Forelimb muscle (tissue), 1 donor: ENCODE measurements around the gene UNC5A. TPM values are rescaled to one million over a fixed set of nuclear protein-coding genes. Genes with fewer than 3 reads are reported as not detected.

Experiments used
- DNase-seq: peaks from one replicate; pipeline ENCODE4 v3.0.0-alpha.2; 2013; ENCODE audit warnings: low read depth
- polyA plus RNA-seq: library from polyadenylated mRNA; unstranded; fragments of 120-200 nt; gene quantifications from one replicate; pipeline ENCODE4 v1.2.1, GENCODE V29; 2013; ENCODE audit not compliant: insufficient read length

UNC5A gene
- polyA plus RNA-seq, 1 donor: 1.7 TPM

DNA sequence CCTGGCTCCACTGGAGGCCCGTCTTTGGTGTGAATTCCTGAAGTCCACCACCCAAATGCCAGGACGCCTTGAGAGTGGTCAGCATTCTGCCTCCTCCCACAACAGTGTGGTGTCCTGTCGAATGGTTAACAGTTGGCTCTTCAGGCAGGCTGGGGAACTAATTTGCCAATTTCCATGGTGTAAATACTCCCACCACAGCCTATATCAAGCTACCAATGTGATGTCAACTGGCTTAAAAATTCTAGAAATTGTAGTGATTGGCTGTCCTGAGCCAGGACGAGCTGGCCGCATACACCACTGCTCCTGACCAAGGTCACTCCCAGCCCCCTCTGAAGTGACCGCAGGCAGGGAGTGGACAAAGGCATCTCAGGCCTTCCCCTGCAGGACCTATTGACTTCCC is 11.1 kb downstream of the UNC5A start:
- no peak for DNase-seq

DNA sequence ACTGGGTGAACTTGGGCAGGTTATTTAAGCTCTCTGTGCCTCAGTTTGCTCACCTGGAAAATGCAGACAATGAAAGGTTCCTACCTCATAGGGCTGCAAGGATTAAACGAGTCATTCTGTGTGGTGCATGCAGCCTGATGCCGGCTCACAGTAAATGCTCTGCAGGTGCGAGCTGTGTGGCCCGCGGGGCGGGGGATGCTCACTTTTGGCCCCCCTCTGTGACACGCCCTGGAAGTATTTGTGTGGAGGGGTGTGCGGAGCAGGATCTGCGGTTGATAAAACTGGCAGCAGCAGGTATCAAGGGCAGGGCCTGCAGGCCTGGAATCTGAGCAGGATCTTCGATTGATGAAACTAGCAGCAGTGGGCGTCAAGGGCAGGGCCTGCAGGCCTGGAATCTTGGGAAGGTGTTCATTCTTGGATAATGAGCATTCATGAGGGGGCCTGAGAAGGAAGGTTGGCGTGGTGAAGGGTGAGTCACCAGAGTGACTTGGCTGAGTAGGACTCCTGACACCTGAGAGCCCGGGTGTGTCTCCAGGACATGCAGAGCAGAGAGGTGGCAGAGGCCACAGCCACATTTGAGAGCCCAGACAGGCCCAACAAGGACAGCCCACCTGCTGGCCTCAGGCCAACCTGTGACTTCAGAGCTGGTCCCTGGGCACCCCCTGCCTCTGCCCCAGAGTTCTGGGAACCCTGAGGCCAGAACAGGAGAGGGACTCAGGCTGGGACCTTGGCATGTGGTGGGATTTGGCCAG is 11.9 kb downstream of the UNC5A start:
- no peak for DNase-seq

DNA sequence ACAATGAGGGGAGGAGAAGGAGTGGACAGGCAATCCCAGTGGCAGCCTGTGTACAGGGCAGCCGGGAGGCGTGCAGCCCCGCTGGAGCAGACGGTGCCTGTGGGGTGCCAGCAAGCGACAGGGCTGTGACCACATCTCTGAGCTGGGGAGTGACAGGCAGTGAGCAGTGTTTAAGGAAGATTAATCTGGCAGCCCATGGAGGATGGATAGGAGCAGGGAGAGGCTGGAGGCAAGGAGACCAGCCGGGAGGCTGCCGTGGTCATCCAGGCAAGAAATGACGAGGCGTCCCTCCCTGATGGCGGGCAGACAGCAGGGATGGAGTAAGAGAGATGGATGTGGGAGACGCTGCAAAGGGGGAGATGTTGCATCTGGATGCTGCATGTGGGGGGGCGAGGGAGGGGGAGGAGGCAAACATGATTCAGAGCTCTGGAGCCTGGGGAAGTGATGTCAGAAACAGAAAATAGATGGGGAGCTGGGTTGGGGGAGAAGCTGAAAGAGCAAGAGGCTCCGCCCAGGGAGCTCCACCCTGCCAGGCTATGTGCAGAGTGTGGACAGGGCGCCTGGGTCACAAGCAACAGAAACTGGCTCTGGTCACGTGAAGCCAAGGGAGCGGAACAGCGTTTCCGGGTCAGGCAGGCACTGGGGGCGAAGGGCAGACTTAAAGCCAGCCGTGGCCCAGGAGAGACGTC is 12.6 kb downstream of the UNC5A start:
- DNase-seq: no peak

DNA sequence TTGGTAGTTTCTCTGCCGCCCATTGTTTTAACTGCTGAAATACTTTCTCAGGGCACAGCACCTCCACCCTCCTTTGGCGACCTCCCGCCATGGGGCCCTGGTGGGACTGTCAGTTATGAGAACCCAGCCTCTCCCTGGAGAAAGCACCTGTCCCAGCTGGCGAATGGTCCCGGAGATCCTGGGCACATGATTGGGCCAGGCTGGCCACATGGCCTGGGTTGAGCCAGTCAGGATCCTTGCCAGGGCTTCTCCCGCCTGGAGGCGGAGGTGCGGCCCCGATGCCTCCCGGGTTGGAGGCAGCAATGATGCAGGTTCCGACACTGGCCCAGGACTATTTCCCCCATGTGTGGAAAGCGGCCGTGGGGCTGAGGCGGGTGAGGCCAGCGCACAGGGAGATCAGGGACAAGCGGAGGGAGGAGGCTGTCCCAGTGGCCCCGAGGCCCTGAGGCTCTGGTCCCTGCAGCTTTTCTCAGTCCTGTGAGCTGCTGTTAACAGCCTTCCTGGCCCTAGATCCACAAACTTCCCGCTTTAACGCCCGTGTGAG is 13.6 kb downstream of the UNC5A start:
- no peak for DNase-seq

DNA sequence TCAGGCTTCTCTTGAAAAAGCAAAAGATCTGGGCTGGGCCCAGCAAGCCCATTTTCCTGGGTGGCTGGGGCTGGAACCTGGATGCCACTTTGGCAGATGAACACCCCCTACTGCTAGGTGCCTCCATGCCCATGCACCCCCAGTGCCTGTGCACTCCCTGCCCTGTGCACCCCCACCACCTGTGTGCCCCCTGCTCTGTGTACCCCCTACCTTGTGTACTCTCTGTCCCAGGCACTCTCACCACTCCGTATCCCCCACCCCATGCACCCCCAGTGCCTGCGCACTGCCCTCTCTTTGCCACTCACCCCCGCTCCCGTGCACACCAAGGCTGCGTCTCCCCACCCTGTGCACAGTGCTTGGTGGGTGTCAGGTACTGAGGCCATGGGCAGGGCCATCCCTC is 14.2 kb downstream of the UNC5A start:
- no peak for DNase-seq

DNA sequence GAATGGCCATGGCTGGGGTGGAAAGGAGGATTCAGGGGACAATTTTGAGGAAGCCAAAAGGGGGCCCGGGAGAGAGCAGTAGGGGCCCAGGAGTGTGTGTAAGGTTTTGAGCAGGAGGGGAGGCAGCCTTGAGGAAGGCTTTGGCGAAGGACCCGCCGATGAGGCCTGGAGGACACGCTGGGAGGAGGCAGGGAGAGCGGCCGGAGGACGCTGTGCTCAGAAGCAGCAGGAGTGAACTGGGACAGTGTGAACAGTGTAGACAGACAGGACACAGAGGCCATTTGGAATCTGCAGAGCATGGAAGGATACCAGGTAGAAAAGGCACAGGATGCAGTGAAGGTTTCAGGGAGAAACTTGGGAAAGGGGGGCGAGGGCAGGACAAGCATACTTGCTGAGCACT is 14.9 kb downstream of the UNC5A start:
- DNase-seq: no peak

DNA sequence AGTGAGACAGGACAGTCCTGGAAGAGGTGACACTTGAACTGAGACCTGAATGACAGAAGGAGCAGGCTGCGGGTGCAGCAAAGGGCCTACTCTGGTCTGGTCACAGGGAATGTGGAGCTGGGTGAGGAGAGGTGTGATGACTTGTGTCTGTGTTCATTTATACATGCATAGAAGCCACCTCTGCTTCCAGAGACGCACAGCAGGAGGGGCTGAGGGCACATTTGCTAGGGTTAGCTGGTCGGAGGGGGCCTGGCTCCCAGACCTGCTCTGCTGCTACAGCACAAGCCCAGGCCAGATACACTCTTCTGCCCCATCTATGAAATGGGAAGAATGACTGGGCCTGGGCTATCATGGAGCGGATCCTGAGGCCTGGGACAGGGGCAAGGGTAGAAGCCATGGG is 15.6 kb downstream of the UNC5A start:
- DNase-seq: no peak

DNA sequence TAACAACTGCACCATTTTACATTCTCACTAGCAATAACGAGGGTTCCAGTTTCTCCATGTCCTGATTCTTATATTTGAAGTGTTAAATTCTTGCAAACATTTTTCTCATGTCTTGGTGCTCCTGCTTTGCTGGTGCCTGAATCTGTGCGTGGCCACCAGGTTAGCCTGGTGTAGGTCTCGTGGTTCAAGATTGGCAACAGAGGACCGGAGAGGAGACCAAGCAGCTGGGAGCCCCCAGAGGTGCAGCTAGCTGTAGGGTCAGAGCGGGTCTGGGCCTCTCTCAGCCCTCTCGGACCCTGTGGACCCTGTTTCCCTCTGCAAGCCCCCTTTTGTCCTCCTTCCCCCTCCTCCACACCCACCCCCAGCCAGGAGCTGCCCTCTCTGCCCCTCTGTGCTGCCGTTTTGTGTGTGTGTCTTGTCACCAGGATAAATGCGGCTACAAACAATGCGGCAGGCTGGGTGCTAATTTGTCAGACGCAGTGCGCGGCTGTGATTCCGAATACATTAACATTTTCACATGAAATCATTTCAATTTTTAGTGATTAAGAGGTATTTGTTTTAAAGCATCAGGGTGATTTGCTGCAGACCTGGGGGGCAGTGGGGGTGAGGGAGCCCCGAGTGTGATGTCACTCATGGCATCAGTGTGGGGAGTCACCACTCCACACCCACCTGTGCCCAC is 17.5 kb downstream of the UNC5A start:
- no peak for DNase-seq

DNA sequence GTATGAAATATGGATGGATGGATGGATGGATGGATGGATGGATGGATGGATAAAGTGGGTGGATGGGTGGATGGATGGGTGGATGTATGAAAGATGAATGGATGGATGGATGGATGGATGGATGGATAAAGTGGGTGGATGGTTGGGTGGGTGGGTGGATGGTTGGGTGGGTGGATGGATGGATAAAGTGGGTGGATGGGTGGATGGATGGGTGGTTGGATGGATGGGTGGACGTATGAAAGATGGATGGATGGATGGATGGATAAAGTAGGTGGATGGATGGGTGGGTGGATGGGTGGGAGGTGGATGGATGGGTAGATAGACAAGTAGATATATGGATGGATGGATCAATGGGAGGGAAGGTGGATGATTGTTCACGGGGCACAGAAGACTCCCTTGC is 19.0 kb downstream of the UNC5A start:
- DNase-seq: no peak

DNA sequence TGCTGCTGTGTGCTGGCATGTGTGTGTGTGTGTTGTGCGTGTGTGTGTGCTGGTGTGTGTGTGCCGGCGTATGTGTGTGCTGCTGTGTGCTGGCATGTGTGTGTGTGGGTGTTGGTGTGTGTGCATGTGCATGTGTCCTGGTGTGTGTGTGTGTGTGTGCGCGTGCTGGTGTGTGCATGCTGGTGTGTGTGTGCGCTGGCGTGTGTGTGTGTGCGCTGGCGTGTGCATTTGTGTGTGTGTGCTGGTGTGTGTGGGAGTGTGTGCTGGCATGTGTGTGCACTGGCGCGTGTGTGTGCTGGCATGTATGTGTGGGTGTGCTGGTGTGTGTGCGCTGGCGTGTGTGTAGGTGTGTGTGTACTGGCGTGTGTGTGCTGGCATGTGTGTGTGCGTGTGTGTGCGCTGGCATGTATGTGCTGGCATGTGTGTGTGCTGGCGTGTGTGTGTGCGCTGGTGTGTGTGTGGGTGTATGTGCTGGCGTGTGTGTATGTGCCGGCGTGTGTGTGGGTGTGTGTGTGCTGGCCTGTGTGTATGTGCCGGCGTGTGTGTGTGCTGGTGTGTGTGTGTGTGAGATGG is 20.1 kb downstream of the UNC5A start:
- no peak for DNase-seq

DNA sequence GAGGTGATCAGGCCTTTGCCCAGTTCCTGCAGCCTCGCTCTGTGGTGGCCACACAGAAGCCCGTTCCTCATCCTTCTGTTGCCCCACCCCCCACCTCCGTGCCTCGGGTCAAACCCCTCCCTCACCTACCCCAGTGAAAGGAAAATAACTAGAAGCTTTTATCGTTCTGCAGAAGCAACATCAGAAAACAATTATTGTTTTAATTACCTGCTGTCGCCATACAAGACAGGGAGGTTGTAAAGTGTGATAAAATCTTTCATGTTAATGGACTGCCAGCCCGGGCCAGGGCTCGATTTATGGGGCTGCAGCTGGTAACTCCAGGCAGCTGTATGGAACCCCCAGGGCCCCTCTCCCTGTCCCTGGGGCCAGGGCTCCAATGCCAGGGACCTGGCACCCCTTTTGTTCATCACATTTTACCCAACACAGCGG is 20.6 kb downstream of the UNC5A start:
- no peak for DNase-seq

DNA sequence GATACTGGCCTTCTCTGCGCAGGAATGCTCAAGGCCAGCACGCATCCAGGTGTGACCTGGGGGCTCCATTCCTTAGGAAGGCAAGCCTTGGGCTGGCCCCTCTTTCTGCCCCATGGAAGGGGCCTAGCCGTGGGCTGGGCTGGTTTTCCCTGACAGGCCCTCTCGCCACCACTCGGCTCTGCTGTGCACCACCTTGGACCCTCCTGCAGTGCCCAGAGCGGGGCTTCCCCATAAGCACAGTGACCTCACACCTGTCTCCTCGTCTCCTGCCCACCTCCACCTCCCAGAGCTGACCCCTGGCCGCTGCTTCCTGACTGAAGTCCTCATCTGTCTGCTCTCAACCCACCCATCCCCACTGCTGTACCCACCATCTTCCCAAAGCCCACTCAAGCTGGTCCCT is 21.1 kb downstream of the UNC5A start:
- DNase-seq: no peak

DNA sequence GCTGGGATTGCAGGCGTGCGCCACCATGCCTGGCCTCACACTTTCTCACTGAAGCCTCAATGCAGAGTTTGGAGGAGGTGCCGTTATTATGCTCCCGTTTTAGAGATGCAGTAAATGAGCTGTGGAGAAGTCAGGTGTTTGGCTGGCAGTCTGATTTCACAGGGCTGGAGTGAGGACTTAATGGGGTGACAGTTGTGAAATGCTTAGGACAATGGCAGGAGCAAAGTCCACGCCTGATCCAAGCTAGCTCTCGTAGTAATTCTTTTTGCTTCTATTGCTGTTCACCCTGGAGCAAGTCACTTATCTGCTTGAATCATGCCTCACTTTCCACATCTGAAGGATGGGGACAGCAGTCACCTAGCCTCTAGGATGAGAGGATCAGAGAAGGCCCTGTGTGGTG is 21.8 kb downstream of the UNC5A start:
- no peak for DNase-seq

DNA sequence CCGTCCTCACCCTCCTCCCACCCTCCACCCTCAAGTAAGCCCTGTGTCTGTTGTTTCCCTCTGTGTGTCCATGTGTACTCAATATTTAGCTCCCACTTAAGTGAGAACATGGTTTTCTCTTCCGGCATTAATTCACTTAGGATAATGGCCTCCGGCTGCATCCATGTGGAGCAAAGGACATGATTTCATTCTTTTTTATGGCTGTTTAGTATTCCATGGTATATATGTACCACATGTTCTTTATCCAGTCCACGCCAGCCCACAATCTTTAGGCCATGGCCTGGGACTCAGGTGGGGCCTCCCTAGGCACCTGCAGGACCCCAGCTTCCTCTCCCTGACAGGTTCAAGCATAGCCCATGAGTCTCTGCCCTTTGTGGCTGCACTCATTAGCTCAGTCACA is 22.9 kb downstream of the UNC5A start:
- DNase-seq: no peak

DNA sequence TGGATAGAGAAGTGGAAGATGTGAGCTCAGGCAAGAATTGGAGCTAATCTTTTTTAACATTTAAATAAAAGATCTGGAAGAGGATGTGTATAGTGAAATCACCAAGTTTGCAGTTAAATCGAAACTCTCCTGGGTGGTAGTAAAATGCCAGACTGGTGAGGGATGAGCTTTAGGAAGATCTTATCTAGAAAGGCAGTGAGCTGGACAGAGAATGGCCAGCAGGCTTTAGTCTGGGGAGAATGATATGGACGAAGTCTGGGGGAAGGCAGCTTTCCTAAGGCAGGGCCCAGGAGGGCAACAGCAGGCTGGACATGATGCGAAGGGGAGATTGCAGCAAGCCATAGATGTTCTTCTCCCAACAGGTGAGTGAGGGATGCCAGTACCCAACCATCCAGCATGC is 25.6 kb downstream of the UNC5A start:
- no peak for DNase-seq

DNA sequence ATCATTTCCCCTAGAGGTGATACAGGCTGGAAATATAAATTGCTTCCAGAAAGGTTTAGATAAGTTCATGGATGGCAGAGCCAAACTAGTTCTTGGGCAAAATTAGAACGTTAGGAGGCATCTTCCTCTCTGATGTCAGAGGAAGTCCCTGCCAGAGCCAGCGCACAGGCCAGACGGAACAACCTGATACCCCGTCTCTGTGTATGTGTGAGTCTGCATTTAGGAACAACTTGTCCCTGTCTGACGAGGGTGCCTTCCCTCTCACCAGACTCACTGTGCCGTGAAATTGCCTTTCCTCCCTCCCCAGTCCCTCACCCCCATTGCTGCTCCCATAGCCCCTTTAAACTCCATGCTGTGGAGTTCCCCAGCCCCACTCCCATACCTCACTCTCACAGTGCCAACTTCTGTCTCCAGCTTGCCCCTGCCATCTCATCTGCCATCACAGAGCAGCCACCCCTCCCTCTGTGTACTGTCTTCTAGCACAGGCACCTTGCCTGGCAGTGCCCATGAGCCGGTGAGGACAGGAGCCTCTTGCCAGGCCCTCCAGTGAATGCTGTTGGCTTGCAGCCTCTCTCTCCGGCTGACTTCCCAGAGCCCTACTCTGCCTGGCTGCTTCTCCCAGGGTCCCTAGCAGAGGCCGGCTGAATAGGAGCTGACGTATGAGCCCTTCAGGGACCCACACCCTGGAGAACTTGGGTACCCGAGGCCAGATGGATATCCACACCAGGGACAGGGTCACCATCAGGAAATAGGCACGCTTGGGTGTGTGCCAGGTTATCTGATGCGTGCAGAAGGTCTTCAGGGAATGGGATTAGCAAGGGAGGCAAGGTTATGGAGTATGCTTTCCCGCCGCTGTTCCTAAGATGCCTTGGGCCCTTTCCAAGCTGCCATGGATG is 26.7 kb downstream of the UNC5A start:
- DNase-seq: no peak

DNA sequence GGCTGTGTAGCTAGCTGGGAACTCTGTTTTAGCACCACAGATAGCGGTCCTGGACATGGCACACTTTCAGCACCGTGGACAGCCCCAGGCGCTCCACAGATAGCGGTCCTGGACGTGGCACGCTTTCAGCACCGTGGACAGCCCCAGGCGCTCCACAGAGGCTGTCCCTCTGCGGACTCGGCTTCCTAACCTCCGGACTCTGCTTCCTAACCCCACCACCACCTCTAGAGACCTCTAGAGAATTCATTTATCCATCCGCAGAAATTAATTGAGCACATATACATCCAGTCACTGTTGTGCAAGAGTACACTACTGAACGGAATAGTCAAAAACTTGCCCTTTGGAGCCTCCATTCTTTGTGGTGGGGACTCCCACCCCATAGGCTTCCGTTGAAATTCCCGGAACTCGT is 27.4 kb downstream of the UNC5A start:
- DNase-seq: peak; percentile 68

DNA sequence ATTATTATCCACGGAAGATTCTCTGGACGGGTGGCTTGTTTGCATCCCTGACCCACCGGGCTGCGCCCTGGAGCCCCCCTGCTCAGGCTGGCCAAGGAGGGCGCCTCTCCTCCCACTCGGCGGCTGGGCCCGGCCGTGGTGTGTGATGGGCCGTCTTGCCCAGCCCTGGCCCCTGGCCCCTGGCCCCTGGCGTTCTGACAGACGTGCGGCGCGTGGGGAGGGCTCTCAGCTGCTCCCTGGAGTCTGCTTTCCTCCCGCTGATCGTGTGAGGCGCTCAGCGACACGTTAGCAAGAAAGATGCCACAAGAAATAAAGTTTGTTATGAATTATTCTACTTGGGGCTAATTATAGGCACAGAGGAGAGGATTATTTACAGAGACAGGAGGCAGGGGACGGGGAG is 33.3 kb downstream of the UNC5A start:
- DNase-seq: no peak

DNA sequence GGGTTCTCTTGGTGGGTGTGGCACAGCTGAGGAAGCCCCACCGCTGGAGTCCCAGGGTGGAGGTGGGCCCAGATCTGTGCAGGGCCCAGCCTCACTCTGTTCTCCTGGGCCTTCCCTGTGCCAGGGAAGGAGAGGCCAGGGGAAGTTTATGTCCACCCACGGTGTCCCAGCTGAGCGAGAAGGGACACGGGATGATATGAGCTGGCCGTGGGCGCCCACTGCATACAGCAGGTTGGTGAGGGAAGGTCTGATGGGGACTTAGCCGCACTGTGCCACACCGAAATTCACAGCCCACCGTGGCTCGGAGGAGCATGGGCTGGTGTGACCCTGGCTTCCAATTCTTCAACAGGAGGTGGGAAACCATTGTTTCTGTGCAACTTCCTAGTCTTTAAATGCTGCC is 33.9 kb downstream of the UNC5A start:
- DNase-seq: no peak

DNA sequence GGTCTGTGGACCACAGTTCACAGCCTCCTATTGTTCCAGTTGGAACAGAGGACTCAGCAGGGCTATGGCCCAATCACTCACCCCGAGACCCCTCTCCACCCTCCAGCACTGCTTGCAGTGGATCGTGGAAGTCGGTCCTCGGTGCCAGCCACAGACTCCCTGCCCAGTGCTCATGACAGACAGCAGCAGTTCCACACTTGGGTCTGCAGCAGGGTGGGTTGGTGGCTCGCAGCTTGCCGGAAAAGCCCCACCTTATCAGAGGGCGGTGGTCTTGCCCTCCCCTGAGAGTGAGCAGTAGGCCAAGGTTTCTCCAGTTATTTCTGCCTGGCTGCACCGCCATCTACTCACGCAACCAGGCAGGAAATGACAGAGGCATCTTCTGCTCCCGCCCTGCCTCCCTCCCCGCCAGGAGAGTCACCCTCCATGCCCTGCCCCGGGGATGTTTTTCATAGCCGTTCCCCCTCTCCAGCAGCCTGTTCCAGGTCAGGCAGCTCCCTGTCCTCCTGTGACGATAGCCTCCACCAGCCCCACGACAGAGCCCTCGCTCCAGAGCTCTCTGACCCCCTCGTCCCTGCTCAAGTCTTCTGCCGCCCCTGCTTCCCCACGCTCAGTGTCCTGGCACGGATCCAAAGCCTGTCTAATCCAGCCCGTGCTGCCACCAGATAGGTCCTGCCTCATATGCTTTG is 34.5 kb downstream of the UNC5A start:
- no peak for DNase-seq

DNA sequence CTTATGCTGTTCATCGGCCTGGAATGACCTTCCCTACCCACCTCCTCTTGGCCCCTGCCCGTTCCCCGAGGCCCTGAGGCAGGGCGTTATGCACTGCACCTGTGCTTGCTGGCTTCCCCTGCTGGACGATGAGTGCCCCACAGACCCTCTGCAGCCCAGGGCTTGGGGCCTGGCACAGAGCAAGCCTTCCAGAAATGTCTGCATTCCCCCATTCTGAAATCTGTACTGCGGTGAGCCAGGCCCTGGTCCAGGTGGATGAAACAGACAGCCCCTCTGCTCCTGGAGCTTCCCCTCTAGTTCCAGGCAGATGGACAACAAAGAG is 35.0 kb downstream of the UNC5A start:
- DNase-seq: no peak
